ENCODE measurements around the gene PYGB. TPM values are rescaled to one million over a fixed set of nuclear protein-coding genes. Genes with fewer than 3 reads are reported as not detected.

Gene PYGB
- total RNA-seq, 2 donors from 2014 or later = 211 to 295 TPM

DNA sequence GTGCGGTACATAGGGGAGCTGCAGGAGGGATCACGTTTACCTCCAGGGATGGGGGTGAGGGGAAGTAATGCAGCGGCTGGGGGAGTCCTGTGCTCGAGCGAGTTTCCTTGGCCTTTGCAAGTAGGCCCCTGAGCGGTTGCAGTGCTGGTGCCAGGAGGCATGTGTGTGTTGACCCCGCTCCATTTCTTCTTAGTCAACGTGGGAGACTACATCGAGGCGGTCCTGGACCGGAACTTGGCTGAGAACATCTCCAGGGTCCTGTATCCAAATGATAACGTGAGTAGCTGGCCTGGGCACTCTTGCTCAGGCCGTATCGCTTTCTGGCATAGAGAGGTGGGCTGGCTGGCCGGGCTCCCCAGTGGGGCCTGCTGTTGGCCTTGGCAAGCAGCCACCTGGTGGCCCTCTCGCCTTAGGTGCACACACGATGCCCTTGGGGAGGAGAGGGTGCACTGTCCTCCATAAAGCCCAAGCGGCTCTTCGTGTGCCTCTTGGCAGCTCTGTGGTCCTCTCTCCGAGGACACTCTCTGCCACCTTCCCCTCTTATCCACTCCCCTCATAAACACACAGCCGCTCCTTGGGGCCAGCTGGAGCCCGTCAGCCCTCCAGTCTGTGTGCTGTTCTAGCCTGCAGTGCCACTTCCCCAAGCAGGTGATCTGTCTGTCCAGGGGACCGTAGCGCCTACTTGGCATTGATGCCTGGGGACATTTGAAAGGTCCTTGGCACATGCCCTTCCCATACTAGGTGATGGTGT is 29.3 kb downstream of the PYGB start:
- TF ChIP-seq, protein P1, sequence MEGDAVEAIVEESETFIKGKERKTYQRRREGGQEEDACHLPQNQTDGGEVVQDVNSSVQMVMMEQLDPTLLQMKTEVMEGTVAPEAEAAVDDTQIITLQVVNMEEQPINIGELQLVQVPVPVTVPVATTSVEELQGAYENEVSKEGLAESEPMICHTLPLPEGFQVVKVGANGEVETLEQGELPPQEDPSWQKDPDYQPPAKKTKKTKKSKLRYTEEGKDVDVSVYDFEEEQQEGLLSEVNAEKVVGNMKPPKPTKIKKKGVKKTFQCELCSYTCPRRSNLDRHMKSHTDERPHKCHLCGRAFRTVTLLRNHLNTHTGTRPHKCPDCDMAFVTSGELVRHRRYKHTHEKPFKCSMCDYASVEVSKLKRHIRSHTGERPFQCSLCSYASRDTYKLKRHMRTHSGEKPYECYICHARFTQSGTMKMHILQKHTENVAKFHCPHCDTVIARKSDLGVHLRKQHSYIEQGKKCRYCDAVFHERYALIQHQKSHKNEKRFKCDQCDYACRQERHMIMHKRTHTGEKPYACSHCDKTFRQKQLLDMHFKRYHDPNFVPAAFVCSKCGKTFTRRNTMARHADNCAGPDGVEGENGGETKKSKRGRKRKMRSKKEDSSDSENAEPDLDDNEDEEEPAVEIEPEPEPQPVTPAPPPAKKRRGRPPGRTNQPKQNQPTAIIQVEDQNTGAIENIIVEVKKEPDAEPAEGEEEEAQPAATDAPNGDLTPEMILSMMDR (IDR thresholded peaks at IDR 0.05) = no peak
- Histone ChIP-seq H3K27me3 (no peaks in the 10 kb centered on the region), H3K9me3 (no peaks in the 10 kb centered on the region), H3K36me3 (peaks cover 47% of the 10 kb centered on the region), H3K27ac (no peak overlapping the region), H3K4me1 (no peaks in the 10 kb centered on the region), H3K9ac (ENCODE audit: low read depth in 2 of 2, low read length in 2 of 2) (no peak overlapping the region), H3K4me3 (no peak overlapping the region)
- DNase-seq = no peak
- intact Hi-C loops (cut with DNase I) = loop anchor here (10.0 kb wide), 1 partner anchor 282 kb away; the partner anchor contains the start of gene APMAP

DNA sequence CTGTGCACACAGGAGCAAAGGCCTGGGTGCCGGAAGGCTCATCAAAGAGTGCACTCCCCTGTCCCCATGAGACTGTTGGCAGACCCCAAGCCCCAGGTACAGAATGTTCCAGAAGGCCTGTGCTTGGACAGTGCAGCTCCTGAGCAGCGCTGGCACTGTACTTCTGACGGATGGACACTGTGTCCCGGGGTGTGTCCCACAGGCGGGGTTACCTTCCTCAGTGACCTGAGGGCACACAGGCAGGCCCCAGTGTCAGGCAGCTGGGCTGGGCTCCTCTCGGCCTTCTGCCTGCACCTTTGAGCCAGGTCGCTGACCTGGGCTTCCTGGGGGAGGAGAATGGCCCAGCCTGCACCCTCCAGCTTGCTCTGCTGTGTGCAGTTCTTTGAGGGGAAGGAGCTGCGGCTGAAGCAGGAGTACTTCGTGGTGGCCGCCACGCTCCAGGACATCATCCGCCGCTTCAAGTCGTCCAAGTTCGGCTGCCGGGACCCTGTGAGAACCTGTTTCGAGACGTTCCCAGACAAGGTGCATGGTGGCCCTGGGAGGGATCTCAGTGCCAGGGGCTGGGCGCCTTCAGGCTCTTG is 30.1 kb downstream of the PYGB start:
- no peaks in the 10 kb centered on the region for H3K27me3 ChIP-seq
- H3K4me1 ChIP-seq = no peaks in the 10 kb centered on the region
- no peak overlapping the region for H3K9ac ChIP-seq (ENCODE audit: low read depth in 2 of 2, low read length in 2 of 2)
- no peaks in the 10 kb centered on the region for H3K9me3 ChIP-seq
- TF ChIP-seq, protein P1 (IDR thresholded peaks at IDR 0.05) = no peak
- no peak overlapping the region for H3K27ac ChIP-seq
- no peak overlapping the region for H3K4me3 ChIP-seq
- intact Hi-C loops (cut with DNase I) = loop anchor here (10.0 kb wide), 1 partner anchor 283 kb away; the partner anchor contains the start of gene APMAP
- DNase-seq = no peak
- H3K36me3 ChIP-seq = peaks cover 49% of the 10 kb centered on the region

DNA sequence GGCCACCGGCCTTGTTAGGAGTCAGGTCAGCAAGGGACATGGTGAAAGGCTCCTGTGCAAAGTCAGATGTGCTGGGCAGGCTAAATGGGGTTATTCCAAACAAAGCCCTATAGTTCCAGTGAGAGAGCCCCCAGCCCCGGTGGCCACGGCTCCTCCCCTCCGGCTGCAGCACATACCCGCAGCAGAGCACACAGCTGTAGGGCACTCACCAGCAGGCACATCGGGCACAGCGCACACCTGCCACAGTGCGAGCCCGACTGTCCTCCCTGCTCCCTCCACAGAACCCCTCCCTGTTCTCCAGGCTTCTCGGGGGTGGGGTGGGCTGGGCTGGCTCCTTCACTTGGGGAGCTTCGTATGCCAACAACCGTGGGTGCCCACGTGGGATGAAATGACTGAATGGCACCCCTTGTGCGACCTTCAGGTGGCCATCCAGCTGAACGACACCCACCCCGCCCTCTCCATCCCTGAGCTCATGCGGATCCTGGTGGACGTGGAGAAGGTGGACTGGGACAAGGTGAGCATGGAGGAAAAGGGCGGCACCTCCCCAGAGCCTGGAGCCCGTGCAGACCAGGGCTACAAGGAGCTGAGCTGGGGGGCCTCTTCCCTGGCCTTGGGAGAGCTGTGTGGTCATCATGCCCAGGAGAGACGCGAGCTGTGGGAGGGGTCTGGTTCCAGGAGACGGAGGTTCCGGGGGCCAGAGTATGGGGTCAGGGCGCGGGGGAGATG is 30.9 kb downstream of the PYGB start:
- TF ChIP-seq, protein P1 (IDR thresholded peaks at IDR 0.05) = no peak
- Histone ChIP-seq H3K4me3 (no peak overlapping the region), H3K9me3 (no peaks in the 10 kb centered on the region), H3K36me3 (peaks cover 54% of the 10 kb centered on the region), H3K9ac (ENCODE audit: low read depth in 2 of 2, low read length in 2 of 2) (no peak overlapping the region), H3K27ac (no peak overlapping the region), H3K4me1 (no peaks in the 10 kb centered on the region), H3K27me3 (no peaks in the 10 kb centered on the region)
- intact Hi-C loops (cut with DNase I) = loop anchor here (10.0 kb wide), 1 partner anchor 284 kb away; the partner anchor contains the start of gene APMAP
- no peak for DNase-seq

DNA sequence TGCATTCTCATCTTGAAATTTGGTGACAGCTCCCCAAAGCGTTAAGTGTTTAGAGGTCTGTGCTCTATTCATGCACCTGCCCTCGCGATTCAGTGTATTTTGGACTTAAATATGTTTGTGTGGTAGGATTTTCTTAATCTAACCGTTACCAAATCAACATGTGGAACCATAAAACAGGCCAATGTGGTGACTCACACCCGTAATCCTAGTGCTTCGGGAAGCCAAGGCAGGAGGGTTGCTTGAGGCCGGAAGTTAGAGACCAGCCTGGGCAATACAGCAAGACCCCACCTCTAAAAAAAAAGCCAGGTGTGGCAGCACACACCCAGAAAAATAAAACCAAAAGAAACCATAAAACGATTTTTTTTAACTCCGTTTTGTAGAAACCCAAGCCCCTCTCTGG is 31.5 kb downstream of the PYGB start:
- Histone ChIP-seq H3K4me3 (no peak overlapping the region), H3K9ac (ENCODE audit: low read depth in 2 of 2, low read length in 2 of 2) (no peak overlapping the region), H3K4me1 (no peaks in the 10 kb centered on the region), H3K9me3 (no peaks in the 10 kb centered on the region), H3K27me3 (no peaks in the 10 kb centered on the region), H3K27ac (no peak overlapping the region), H3K36me3 (peaks cover 55% of the 10 kb centered on the region)
- intact Hi-C loops (cut with DNase I) = loop anchor here (10.0 kb wide), 1 partner anchor 285 kb away; the partner anchor contains the start of gene APMAP
- TF ChIP-seq, protein P1 (IDR thresholded peaks at IDR 0.05) = no peak
- DNase-seq = no peak

DNA sequence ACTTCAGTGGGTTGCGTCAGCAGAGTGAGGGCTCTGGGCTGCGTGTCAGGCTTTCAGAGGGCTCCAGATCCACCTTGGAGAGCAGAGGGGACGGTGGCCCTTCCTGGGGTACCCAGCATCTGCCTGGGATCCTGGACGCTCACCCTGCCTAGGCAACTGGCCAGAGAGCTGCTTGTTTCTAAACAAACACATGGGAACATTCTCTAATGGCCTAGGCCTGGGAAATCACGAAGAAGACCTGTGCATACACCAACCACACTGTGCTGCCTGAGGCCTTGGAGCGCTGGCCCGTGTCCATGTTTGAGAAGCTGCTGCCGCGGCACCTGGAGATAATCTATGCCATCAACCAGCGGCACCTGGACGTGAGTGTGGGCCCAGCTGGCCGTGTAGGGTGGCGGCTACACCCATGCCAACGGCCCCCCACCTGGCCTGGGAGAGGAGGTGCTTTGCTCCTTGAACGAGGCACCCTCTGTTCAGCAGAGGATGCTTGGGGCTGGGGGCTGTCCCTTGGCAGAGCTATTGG is 32.2 kb downstream of the PYGB start:
- Histone ChIP-seq H3K36me3 (peaks cover 52% of the 10 kb centered on the region), H3K4me1 (no peaks in the 10 kb centered on the region), H3K4me3 (no peak overlapping the region), H3K27me3 (no peaks in the 10 kb centered on the region), H3K27ac (no peak overlapping the region), H3K9me3 (no peaks in the 10 kb centered on the region), H3K9ac (ENCODE audit: low read depth in 2 of 2, low read length in 2 of 2) (no peak overlapping the region)
- intact Hi-C loops (cut with DNase I) = no loop called here
- TF ChIP-seq, protein P1 (IDR thresholded peaks at IDR 0.05) = no peak
- DNase-seq = no peak
